HCT116 (cell line): ENCODE measurements around the gene CRLF1. TPM values are rescaled to one million over a fixed set of nuclear protein-coding genes. Genes with fewer than 3 reads are reported as not detected.
"Not testable (repeated sequence)": the region's sequence is repeated elsewhere in the genome, so short reads cannot be mapped to it uniquely, and the experiment has no call there.

Source experiments
- ATAC-seq: fragments of 200-7000 bp; cut with Tn5 transposase; 2 replicates; pipeline ENCODE4 v1.9.1; 2020; ENCODE audit warnings: mild to moderate bottlenecking, moderate library complexity
- BruUV-seq: library from RNA; stranded (reverse); fragments of 400-500 nt; replicated peaks from 2 replicates; lab custom pipeline; 2021; lab: Mats Ljungman, UMichigan
- CTCF ChIA-PET: fragments of 300-600 bp; sonication (Branson Sonifier 250); formaldehyde crosslinking; loops from one replicate; lab custom pipeline; 2021; ENCODE audit warnings: antibody characterized with exemption; lab: Charles Lee
- POLR2A ChIA-PET: fragments of 300-600, 350-600 bp; sonication (Branson Sonifier 250); formaldehyde crosslinking; loops from one replicate; lab custom pipeline; 2021; ENCODE audit warnings: antibody characterized with exemption; lab: Charles Lee
- RAD21 ChIA-PET, 2 experiments: fragments of 300-600 bp; sonication (Branson Sonifier 250); formaldehyde crosslinking; loops; one replicate each; lab custom pipeline; 2023; ENCODE audit warnings: low total read pairs in 2 of 2; ENCODE audit not compliant: uncharacterized antibody in 2 of 2, unreplicated experiment in 2 of 2, low non-redundant PET in 1 of 2; lab: Charles Lee
- DNase-seq: peaks from one replicate; pipeline ENCODE4 v3.0.0-alpha.2; 2010; ENCODE audit warnings: low read depth, low spot score
- H2AFZ ChIP-seq: fragments of 200-600 bp; shearing (Covaris generic), sonication (generic); 2 replicates; pipeline ENCODE4 v1.6.1; 2017; ENCODE audit warnings: low read depth, mixed run types, mixed read lengths, antibody characterized with exemption, low read length; ENCODE audit not compliant: poor library complexity, severe bottlenecking
- H3K27ac ChIP-seq: 2 replicates; pipeline ENCODE4 v1.5.1; 2012; ENCODE audit warnings: low read depth, low read length
- H3K27me3 ChIP-seq: fragments of 200-600 bp; sonication (generic); 2 replicates; pipeline ENCODE4 v1.6.1; 2016; ENCODE audit warnings: mixed run types, low read length, mixed read lengths; ENCODE audit not compliant: insufficient read depth
- H3K36me3 ChIP-seq, 2 experiments: fragments of 200-500 bp in 1 of 2; fragments of 200-600 bp in 1 of 2; sonication (Bioruptor generic) in 1 of 2; sonication (generic) in 1 of 2; 2 replicates each; pipeline versions ENCODE4 v1.5.1 to v1.6.1; 2014 to 2016; ENCODE audit warnings: low read length in 2 of 2, inconsistent platforms in 1 of 2, mixed read lengths in 1 of 2, mixed run types in 1 of 2; ENCODE audit not compliant: insufficient read depth in 2 of 2, control insufficient read depth in 1 of 2
- H3K4me1 ChIP-seq, 2 experiments: fragments of 200-600 bp in 1 of 2; sonication (generic) in 1 of 2; 2 replicates each; pipeline versions ENCODE4 v1.5.1 to v1.6.1; 2012 to 2017; ENCODE audit warnings: low read length in 2 of 2, inconsistent platforms in 1 of 2, mild to moderate bottlenecking in 1 of 2, mixed read lengths in 1 of 2, mixed run types in 1 of 2, moderate library complexity in 1 of 2; ENCODE audit not compliant: insufficient read depth in 2 of 2, control insufficient read depth in 1 of 2
- H3K4me2 ChIP-seq: fragments of 200-600 bp; sonication (generic); 2 replicates; pipeline ENCODE4 v1.6.1; 2017; ENCODE audit warnings: mixed run types, low read length, mixed read lengths
- H3K4me3 ChIP-seq, 2 experiments: fragments of 200-600 bp in 1 of 2; sonication (generic) in 1 of 2; replicated peaks in 1 of 2; 2 replicates each; pipeline ENCODE4 v1.5.1; 2011 to 2016; ENCODE audit warnings: low read length in 2 of 2, control low read depth in 1 of 2, low read depth in 1 of 2, mild to moderate bottlenecking in 1 of 2, mixed read lengths in 1 of 2, mixed run types in 1 of 2
- H3K79me2 ChIP-seq: fragments of 200-600 bp; sonication (generic); 2 replicates; pipeline ENCODE4 v1.6.1; 2017; ENCODE audit warnings: mild to moderate bottlenecking, mixed run types, low read length, moderate library complexity, mixed read lengths; ENCODE audit not compliant: insufficient read depth
- H3K9ac ChIP-seq: fragments of 200-600 bp; sonication (generic); 2 replicates; pipeline ENCODE4 v1.6.1; 2016; ENCODE audit warnings: low read length, mixed read lengths
- H3K9me2 ChIP-seq: fragments of 200-600 bp; sonication (generic), shearing (Covaris generic); 2 replicates; pipeline ENCODE4 v1.6.1; 2017; ENCODE audit warnings: mixed run types, mild to moderate bottlenecking, moderate library complexity; ENCODE audit not compliant: insufficient read depth
- H3K9me3 ChIP-seq, 2 experiments: fragments of 200-500 bp in 1 of 2; fragments of 200-600 bp in 1 of 2; sonication (Bioruptor generic) in 1 of 2; sonication (generic) in 1 of 2; 2 replicates each; pipeline ENCODE4 v1.6.1; 2014 to 2017; ENCODE audit warnings: low read length in 2 of 2, mixed read lengths in 2 of 2, inconsistent platforms in 1 of 2, low read depth in 1 of 2, mild to moderate bottlenecking in 1 of 2, mixed run types in 1 of 2, moderate library complexity in 1 of 2; ENCODE audit not compliant: control insufficient read depth in 1 of 2, insufficient read depth in 1 of 2
- H4K20me1 ChIP-seq: fragments of 200-600 bp; sonication (generic), shearing (Covaris generic); 2 replicates; pipeline ENCODE4 v1.6.1; 2017; ENCODE audit warnings: mixed run types, mild to moderate bottlenecking, moderate library complexity; ENCODE audit not compliant: insufficient read depth
- TCF7L2 ChIP-seq: IDR thresholded peaks from 2 replicates; pipeline ENCODE4 v1.7.0; 2011; ENCODE audit warnings: borderline replicate concordance, inconsistent platforms; ENCODE audit not compliant: insufficient read depth, insufficient read length; ENCODE audit errors: extremely low read depth
- intact Hi-C: fragments of 100-400 bp; cut with micrococcal nuclease; formaldehyde crosslinking; loops from 2 replicates; pipeline ENCODE4 v1.10.0; 2022
- total RNA-seq: library from RNA; stranded (reverse); gene quantifications from one replicate; pipeline ENCODE4 v1.2.1, GENCODE V29; 2021; ENCODE audit not compliant: unreplicated experiment

CRLF1 gene
- total RNA-seq, 1 experiment from 2014 or later = 43.0 TPM

DNA sequence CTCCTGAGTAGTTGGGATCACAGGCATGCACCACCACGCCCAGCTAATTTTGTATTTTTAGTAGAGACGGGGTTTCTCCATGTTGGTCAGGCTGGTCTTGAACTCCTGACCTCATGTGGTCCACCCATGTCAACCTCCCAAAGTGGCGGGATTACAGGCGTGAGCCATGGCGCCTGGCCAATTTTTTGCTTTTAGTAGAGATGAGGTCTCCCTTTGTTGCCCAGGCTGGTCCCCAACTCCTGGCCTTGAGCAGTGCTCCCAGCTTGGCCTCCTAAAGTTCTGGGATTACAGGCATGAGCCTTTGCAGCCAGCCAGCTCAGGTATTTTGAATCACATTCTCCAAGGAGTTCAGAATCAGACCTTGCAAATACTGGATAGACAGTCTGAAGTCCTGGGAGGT, 13.9 kb downstream of the CRLF1 start:
- POLR2A ChIA-PET, H3K4me3 ChIP-seq, BruUV-seq, H3K4me2 ChIP-seq, H3K27me3 ChIP-seq, H3K9ac ChIP-seq, H3K9me3 ChIP-seq, H4K20me1 ChIP-seq, RAD21 ChIA-PET, H3K9me2 ChIP-seq, H3K36me3 ChIP-seq, H2AFZ ChIP-seq, ATAC-seq, DNase-seq: not testable (repeated sequence)
- CTCF ChIA-PET = interaction anchor here (1.7 to 7.5 kb wide), 3 partner anchors 80 to 254 kb away, joined by 4 to 39 read pairs (median 5); no protein-coding TSS in a partner anchor
- H3K79me2 ChIP-seq = peaks cover 13% of the 10 kb centered on the region; the same call in 1 of the 2 replicates
- peak overlapping the region; percentile 42; the same call in 1 of the 2 replicates for H3K27ac ChIP-seq
- intact Hi-C loops = loop anchor here (5.0 kb wide), 2 partner anchors 45 to 125 kb away; partner anchors contain the start of gene KLHL26
- peaks cover 22 to 50% of the 10 kb centered on the region in 2 experiments for H3K4me1 ChIP-seq

DNA sequence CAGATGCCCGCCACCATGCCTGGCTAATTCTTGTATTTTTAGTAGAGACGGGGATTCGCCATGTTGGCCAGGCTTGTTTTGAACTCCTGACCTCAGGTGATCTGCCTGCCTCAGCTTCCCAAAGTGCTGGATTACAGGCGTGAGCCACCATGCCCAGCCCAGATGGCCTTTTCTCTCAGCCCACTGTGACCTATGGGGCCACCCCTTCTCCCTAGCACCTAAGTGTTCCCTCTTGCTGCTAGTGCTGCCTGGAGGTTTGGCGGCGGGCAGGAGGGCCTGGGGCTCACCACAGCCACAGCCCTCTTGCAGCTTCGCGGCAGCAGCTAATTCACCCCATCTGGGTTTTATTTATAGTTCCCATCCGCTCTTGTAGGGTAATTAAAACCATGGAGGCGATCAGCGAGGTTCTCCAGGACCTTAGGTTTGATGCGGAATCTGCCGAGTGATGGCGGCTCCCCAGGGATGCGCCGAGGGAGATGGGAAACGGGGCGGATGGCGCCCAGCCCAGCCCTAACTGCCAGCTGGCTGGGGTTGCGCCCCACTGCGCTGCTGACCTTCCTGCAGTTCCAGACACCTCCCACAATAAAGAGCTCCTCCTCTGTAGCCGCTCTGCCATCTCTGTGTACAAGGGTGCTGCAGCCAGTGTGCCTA, 14.7 kb downstream of the CRLF1 start:
- peaks cover 22 to 50% of the 10 kb centered on the region in 2 experiments for H3K4me1 ChIP-seq
- RAD21 ChIA-PET = no interaction called here
- no peaks in the 10 kb centered on the region for H3K9me3 ChIP-seq
- no peaks in the 10 kb centered on the region for H3K9me2 ChIP-seq
- intact Hi-C loops = loop anchor here (2.0 to 5.0 kb wide), 3 partner anchors 45 to 255 kb away; partner anchors contain the start of gene KLHL26
- peak overlapping the region; percentile 17; the same call in 1 of the 2 replicates for H3K27ac ChIP-seq
- no peak overlapping the region for H2AFZ ChIP-seq
- TF ChIP-seq TCF7L2 = no peak
- ATAC-seq = no peak
- no peak for DNase-seq
- H3K4me3 ChIP-seq = no peak overlapping the region
- 0 out of 4 replicates have a peak, but pooled peaks cover 0 to 4% of the 10 kb centered on the region in 2 experiments for H3K36me3 ChIP-seq
- no TSS peak for BruUV-seq
- CTCF ChIA-PET = interaction anchor here (2.2 to 7.5 kb wide), 2 partner anchors 104 to 255 kb away, joined by 4 to 39 read pairs; no protein-coding TSS in a partner anchor
- H3K79me2 ChIP-seq = peaks cover 13% of the 10 kb centered on the region; the same call in 1 of the 2 replicates
- no peak overlapping the region for H3K4me2 ChIP-seq
- no peak overlapping the region for H3K9ac ChIP-seq
- POLR2A ChIA-PET = no interaction called here
- H3K27me3 ChIP-seq = no peaks in the 10 kb centered on the region
- no peaks in the 10 kb centered on the region for H4K20me1 ChIP-seq
